ENCODE data around the gene ABCA1.
"Not testable (repeated sequence)": the region's sequence is repeated elsewhere in the genome, so short reads cannot be mapped to it uniquely, and the experiment has no call there.

The ABCA1 gene

GRCh38 chr9:104911032-104911607 is 16.8 kb downstream of the ABCA1 start:
- intact Hi-C loops (cut with DNase I): no loop called here
- no peak for DNase-seq

GRCh38 chr9:104907278-104907951 is 20.5 kb downstream of the ABCA1 start:
- no peak for DNase-seq
- intact Hi-C loops (cut with DNase I): no loop called here

- intact Hi-C loops (cut with DNase I): no loop called here
- peak in 5 of 42 donors; percentile 42 to 65 (median 54) for DNase-seq
Observed at GRCh38 chr9:104906441-104907277, 21.3 kb downstream of the ABCA1 start.

- intact Hi-C loops (cut with DNase I): no loop called here
- DNase-seq: no peak
Observed at GRCh38 chr9:104905931-104906330, 22.0 kb downstream of the ABCA1 start.

GRCh38 chr9:104905153-104905901 is 22.6 kb downstream of the ABCA1 start:
- no peak for DNase-seq
- intact Hi-C loops (cut with DNase I): no loop called here

GRCh38 chr9:104903609-104904008 is 24.3 kb downstream of the ABCA1 start:
- DNase-seq: peak in 8 of 42 donors; percentile 19 to 72 (median 42)
- intact Hi-C loops (cut with DNase I): no loop called here

GRCh38 chr9:104900871-104901270 is 27.1 kb downstream of the ABCA1 start:
- intact Hi-C loops (cut with DNase I): no loop called here
- no peak for DNase-seq

GRCh38 chr9:104900324-104900723 is 27.6 kb downstream of the ABCA1 start:
- intact Hi-C loops (cut with DNase I): no loop called here
- DNase-seq: no peak

- intact Hi-C loops (cut with DNase I): no loop called here
- DNase-seq: no peak
Observed at GRCh38 chr9:104899759-104900247, 28.2 kb downstream of the ABCA1 start.

- DNase-seq; intact Hi-C loops (cut with DNase I): not testable (repeated sequence)
Observed at GRCh38 chr9:104898376-104898775, 29.6 kb downstream of the ABCA1 start.

GRCh38 chr9:104896131-104896530 is 31.8 kb downstream of the ABCA1 start:
- intact Hi-C loops (cut with DNase I): no loop called here
- no peak for DNase-seq

- intact Hi-C loops (cut with DNase I): no loop called here
- no peak for DNase-seq
Observed at GRCh38 chr9:104895572-104895971, 32.4 kb downstream of the ABCA1 start.

- intact Hi-C loops (cut with DNase I): no loop called here
Observed at GRCh38 chr9:104892701-104893100, 35.3 kb downstream of the ABCA1 start.

GRCh38 chr9:104890433-104890770 is 37.6 kb downstream of the ABCA1 start:
- no peak for DNase-seq
- intact Hi-C loops (cut with DNase I): no loop called here

More at GRCh38 chr9:104892701-104893100, 35.3 kb downstream of the ABCA1 start:
- DNase-seq: no peak

- intact Hi-C loops (cut with DNase I): no loop called here
- no peak for DNase-seq
Observed at GRCh38 chr9:104885818-104886709, 41.9 kb downstream of the ABCA1 start.

GRCh38 chr9:104883169-104883568 is 44.8 kb downstream of the ABCA1 start:
- intact Hi-C loops (cut with DNase I): no loop called here
- DNase-seq: no peak

GRCh38 chr9:104882566-104882965 is 45.4 kb downstream of the ABCA1 start:
- no peak for DNase-seq
- intact Hi-C loops (cut with DNase I): no loop called here

GRCh38 chr9:104882086-104882485 is 45.9 kb downstream of the ABCA1 start:
- peak in 3 of 42 donors; percentile 13 to 31 (median 19) for DNase-seq
- intact Hi-C loops (cut with DNase I): no loop called here

All from head of caudate nucleus (tissue), 42 donors.